ENCODE data around the gene PRLR.
"Not testable (repeated sequence)": the region's sequence is repeated elsewhere in the genome, so short reads cannot be mapped to it uniquely, and the experiment has no call there.

The PRLR gene

GRCh38 chr5:35066260-35066795 is 164.0 kb downstream of the PRLR start:
- DNase-seq, result no peak

GRCh38 chr5:35063414-35063813 is 166.9 kb downstream of the PRLR start:
- no peak for DNase-seq

GRCh38 chr5:35061211-35061770 is 169.0 kb downstream of the PRLR start:
- no peak for DNase-seq

GRCh38 chr5:35060236-35060635 is 170.1 kb downstream of the PRLR start:
- no peak for DNase-seq

- DNase-seq, result no peak
These were observed 171.0 kb downstream of the PRLR start for GRCh38 chr5:35059251-35059650.

DNA sequence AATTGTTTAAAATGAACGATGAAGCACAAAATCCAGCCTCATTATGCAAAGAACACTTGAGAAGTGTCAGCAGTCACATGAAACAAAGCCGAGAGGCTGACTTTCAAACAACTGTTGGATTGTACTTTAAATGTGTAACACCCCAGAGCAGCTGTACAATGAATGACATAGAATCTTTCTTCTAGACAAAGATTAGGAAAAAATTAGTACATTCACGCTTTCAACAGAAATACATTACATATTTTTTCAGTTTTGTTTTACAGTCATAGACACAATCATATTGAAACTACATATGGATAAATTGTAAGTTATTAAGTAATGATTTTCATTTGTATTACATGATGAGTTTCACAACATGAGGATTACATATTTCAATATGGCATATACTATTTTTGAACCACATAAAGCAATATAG is 171.9 kb downstream of the PRLR start:
- no peak for DNase-seq

- no peak for DNase-seq
These were observed 173.6 kb downstream of the PRLR start for GRCh38 chr5:35056686-35057085.

GRCh38 chr5:35052838-35053237 is 177.4 kb downstream of the PRLR start:
- no peak for DNase-seq

GRCh38 chr5:35050541-35051126 is 179.7 kb downstream of the PRLR start:
- DNase-seq, result no peak

DNA sequence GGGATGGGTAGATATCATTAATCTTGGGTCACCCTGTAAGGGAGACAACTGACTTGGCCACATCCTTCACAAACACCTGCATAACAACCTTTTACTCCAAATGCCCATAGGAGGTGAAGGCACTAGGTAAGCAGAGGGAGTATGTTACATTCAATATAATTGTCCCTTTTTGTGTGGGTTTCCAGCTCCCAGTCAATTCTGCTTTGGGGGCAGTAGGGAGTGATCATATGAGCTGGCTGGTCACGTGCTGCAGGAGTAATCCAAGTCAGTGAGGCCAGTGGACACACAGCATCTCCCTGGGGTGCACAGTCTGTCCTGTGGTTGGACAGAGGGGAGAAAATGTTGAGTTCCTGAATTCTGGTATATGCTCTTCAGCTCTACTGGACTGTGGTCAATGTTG is 181.4 kb downstream of the PRLR start:
- DNase-seq, result no peak

GRCh38 chr5:35047785-35048404 is 182.4 kb downstream of the PRLR start, which contains the start of gene AGXT2:
TSS of gene AGXT2 (minus strand) at chr5:35047949. CDS start at chr5:35047892, 57 bp downstream.
- no peak for DNase-seq

GRCh38 chr5:35046774-35047173 is 183.5 kb downstream of the PRLR start:
- no peak for DNase-seq

DNA sequence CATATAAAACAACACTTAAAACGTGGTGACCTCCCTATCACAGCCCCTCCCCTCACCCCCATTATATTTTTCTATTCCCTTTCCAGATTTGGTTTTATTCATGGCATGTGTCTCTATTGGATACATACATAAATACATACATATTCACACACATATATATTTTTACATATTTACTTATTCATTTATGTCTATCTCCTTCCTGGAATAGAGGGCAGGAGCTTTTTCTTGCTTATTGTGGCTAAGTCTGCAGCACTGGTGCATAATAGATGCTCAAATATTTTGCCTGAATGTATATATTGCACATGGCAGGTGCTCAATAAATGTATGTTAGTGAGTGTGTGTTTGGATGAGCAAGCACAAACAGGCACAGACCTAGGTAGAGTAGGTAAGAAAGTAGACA is 185.0 kb downstream of the PRLR start:
- no peak for DNase-seq

- DNase-seq, result no peak
These were observed 185.6 kb downstream of the PRLR start for GRCh38 chr5:35044649-35045048.

GRCh38 chr5:35042781-35043180 is 187.5 kb downstream of the PRLR start:
- no peak for DNase-seq

- no peak for DNase-seq
These were observed 189.0 kb downstream of the PRLR start for GRCh38 chr5:35041261-35041660.

DNA sequence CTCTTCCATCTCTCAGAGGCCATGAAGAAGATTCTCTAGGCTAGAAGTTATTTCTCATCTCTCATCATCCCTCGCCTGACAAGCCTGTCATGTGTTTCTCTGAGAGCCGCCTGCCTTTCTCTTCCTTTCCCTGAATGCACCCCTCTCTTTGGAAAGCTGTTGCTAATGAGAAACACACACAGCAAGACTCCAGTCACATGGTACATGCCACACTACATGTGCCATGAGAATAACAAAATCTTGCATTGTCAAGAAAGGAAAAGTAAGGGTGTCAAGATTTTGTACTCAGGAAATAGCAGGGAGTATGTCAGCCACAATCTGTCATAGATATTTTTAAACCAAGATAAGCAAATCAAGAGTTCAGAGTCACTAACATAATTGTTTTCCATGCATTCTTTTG is 191.4 kb downstream of the PRLR start:
- DNase-seq, result no peak

- DNase-seq, result no peak
These were observed 193.8 kb downstream of the PRLR start for GRCh38 chr5:35036536-35036935.

DNA sequence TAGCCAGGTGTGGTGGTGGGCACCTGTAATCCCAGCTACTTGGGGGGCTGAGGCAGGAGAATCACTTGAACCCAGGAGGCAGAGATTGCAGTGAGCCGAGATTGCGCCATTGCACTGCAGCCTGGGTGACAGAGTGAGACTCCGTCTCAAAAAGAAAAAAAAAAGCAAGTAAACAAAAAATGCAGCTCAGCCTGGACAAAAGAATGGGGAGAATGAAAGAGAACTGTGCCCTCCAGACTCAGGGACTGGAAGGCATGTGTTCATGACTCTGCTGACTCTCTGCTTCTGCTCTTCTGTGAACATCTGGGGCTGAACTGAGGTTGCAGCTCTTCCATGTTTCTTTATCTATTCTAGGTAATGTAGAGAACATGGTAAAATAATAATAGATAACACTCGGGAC is 194.4 kb downstream of the PRLR start:
- DNase-seq, result not testable (repeated sequence)

GRCh38 chr5:35035271-35035670 is 195.0 kb downstream of the PRLR start:
- no peak for DNase-seq

DNA sequence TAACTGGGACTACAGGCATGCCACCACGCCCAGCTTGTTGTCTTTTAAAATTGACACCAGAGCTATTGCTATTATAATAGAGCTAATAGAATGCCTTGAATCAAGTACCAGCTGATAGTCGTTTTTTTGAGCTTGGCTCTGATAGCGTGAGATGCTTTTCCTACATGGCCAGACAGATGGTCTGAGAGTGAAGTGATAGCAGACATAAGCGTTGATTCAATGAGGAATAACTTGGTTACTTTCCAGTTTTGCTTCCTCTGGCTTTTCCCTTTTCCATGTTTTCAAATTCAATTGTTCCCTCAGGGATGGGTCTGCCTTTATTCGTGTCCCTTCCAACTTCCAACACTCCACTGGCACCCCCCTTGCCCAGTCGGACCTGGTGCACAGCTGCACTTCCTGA is 197.9 kb downstream of the PRLR start:
- no peak for DNase-seq

GRCh38 chr5:35031276-35031675 is 199.0 kb downstream of the PRLR start:
- no peak for DNase-seq

DNA sequence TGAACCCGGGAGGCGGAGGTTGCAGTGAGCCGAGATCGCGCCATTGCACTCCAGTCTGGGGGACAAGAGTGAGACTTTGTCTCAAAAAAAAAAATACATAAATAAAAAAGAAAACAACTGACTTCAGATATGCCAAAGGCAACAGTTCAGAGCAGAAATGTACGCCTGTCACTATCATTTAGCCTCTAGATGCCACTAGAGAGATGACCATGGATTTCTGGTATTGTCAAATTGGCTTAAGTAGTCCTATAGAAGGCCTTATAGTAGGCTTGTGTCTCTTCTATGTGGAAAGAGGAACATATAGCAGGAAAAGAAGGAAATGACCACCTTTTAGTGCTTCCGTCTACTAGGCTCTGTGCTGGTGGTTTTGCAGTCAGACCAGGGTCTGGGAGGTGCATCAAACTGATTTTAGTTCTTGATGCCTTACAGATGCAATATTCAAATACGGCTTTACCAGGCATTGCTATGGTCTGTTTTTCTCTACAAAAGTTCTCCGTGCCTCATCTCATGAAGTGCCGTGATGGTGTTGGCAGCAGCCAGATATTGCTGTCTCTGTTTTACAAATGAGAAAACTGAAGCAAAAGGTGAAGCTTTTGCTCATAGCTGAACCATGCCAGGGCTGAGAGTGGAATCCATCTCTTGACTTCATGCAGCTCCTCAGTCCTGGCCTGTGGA is 199.7 kb downstream of the PRLR start:
- no peak for DNase-seq

- DNase-seq, result no peak
These were observed 201.0 kb downstream of the PRLR start for GRCh38 chr5:35029333-35029732.
